Right renal pelvis (tissue), 4 donors: ENCODE measurements around the gene LDB2. TPM values are rescaled to one million over a fixed set of nuclear protein-coding genes. Genes with fewer than 3 reads are reported as not detected.
A peak's percentile ranks its signal among the peaks of the same experiment; 100 is the strongest.
"Not testable (repeated sequence)": the region's sequence is repeated elsewhere in the genome, so short reads cannot be mapped to it uniquely, and the experiment has no call there.

Experiments
- DNase-seq, 4 donors: peaks; one replicate each; pipeline ENCODE4 v3.0.0-alpha.2; 2013; ENCODE audit warnings: low read depth in 4 of 4, low spot score in 3 of 4, missing footprints in 1 of 4
- polyA plus RNA-seq, 4 donors: library from polyadenylated mRNA; unstranded; fragments of 120-200 nt; gene quantifications; one replicate each; pipeline ENCODE4 v1.2.1, GENCODE V29; 2013; ENCODE audit not compliant: insufficient read length in 4 of 4

LDB2 gene
- polyA plus RNA-seq, 4 donors, result 84.4 to 109 (median 108) TPM

GRCh38 chr4:16579866-16580265 lies 318.6 kb downstream of the LDB2 start:
- DNase-seq, result no peak

- no peak for DNase-seq
Observed at GRCh38 chr4:16577177-16577576, 321.3 kb downstream of the LDB2 start.

DNA sequence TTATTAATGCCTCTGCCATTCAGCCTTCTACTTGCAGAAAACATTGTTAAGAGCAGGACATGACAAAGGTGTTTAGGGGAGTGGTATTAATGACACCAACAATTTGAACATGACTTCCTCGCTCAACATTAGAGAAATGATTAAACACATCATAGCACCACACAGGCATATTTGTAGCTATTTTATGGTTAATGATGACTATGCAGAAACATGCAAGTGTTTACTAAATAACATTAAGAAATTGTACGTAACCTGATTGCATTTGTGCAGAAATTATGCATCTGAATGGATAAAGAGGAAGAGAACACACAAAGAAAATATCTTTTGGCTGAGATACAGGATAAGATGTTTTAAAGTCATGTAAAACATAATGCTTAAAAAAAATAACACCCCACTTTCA lies 323.5 kb downstream of the LDB2 start:
- no peak for DNase-seq

DNA sequence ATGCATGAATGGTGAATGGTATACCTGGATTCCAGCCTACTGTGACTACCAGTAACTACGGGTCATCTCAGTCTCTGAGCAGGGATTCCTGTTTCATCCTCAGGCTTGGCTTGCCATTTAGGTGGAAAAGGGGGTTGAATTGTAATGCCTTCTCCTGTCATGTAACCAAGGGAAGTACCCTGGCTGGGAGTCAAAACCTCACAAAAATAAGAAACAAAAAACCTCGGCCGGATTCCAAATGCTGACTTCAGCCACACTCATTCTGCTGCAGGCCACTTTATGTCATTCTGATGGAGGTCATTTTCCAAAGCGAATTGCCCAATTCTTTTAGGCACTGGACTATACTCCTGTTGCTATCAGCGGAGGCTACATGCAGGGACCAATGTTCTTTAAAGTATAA lies 324.7 kb downstream of the LDB2 start:
- no peak for DNase-seq

GRCh38 chr4:16573206-16573605 lies 325.2 kb downstream of the LDB2 start:
- no peak for DNase-seq

- no peak for DNase-seq
Observed at GRCh38 chr4:16572631-16573030, 325.8 kb downstream of the LDB2 start.

DNA sequence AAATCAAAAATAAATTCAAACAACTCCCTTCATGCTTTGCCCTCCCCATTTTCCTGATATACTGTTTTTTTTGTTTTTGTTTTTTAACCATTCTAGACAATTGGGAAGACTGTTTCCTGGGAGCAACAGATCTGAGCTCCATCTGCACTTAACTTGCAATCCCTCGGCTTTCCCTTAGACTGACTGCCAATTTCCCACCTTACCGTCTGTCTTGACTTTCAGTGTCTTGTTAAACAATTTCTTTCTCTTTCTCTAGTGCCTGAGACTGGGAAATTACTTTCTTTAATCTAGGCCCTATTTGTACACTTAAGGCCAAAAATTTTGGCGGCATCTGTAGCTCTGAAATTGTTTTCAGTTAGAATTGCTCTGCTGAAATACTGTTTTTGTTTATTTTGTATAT lies 326.3 kb downstream of the LDB2 start:
- DNase-seq, result no peak

DNA sequence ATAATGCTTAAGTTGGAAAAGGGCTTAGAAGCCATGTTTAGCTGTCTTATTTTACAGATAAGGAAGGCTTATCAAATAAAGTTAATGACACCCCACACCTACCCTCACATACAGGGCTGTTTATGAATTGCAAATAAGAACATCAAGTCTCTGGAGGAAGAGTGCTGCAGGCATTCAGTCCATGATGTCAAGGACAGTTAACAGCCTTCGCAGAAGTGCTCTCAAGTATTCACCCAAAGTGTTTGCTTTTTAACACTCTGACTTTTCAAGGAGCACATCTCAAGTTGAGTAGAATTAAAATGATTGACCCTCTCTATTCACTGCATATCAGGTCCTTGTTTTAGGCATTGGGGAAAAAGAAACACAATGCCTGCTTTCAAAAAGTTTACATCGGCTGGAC lies 328.7 kb downstream of the LDB2 start:
- no peak for DNase-seq

- not testable (repeated sequence) for DNase-seq
Observed at GRCh38 chr4:16557316-16557715, 341.1 kb downstream of the LDB2 start.

GRCh38 chr4:16555156-16555555 lies 343.3 kb downstream of the LDB2 start:
- no peak for DNase-seq

GRCh38 chr4:16550531-16550930 lies 347.9 kb downstream of the LDB2 start:
- DNase-seq, result no peak

DNA sequence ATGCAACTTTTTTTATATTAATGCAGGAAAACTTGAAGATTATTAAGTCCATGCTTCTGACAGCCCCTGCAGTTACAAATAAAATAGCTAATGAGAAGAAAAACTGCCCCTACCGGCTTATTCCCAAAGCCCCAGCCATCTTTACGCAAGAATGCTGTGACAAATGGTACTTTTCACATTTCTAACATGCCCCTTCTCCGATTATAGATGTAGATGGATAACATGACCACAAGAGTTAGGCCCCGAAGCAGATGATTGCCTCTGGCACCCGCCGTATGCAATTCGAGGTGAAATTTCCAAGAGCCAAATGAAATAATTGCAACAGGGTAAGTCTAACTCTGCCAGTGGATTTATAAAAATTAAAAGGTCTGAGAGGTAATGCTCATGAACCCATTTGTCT lies 352.8 kb downstream of the LDB2 start:
- no peak for DNase-seq

- DNase-seq, result no peak
Observed at GRCh38 chr4:16544869-16545268, 353.6 kb downstream of the LDB2 start.

- DNase-seq, result peak; percentile 14 to 41 (median 34)
Observed at GRCh38 chr4:16544251-16544721, 354.2 kb downstream of the LDB2 start.

GRCh38 chr4:16537926-16538325 lies 360.5 kb downstream of the LDB2 start:
- DNase-seq, result no peak

DNA sequence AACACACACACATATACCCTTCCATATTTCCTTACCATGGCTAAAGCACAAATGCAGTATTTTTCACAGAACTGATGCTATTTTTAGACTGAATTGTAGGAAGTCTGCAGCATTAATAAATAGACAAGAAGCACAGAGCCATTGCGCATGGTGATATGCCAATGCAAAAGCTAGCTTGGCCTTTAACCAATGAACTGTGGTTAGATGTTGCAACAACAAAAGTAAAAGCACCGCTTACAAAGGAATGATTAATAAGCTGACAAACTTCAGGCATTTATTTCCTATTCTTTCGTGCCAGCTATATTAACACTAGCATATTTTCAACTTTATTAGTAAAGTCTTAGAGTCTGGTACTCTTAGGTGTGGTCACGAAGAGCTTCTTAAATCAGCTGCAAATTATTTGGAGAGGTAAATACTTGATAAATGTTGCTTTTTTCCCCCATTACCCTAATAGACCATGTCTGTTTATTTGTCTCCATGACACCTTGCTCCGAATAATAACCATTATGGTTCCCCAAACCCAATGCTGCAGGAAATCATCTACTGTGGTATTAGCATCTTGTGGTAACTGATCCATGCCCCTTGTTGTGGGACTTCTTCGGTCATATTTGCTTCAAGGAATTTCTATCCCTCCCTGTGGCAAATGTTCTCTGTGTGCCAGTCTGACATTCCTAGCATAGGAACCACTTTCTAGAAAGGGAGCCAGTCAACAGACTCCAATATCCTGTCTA lies 366.0 kb downstream of the LDB2 start:
- no peak for DNase-seq

DNA sequence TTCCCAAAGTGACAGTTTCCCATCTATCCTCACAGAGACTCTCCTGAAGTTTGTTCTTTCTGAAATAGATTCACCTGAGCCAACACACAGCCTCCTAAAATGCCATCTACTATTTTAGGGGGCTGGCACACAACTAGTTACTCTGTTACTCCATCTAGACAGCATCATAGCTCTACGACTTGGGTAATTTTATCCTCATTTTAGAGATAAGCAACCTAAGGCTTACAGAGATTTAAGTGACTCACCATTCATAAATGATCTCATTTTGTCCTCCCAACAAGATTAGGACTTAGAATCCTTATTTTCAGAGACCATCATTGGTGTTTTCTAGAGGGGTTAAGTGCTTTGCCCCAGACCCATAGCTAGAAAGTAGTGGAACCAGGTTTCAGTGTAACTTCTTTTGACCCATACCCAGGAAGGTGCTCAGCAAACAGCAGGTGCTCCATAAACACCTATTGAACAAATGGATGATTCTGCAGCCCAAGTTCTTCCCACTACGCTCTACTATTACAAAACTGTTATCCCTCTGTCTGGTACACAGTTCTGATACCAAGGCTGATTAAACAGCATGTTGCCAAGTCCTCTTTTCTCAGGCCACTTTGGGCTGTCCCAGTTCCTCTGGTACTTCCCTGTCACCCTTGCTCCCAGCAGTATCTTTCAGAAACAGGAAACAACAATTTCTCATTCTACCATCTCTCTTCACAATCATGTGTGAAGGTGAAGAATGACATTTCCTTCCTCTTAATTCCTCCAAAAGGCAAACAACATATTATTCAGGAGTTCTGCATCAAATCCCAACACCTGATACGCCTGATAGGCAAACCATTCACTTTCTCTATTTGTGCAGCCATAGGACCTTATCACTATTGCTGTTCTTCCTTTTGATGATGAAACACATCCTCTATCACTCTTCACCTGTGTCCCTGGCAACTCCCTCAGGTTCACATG lies 367.5 kb downstream of the LDB2 start:
- no peak for DNase-seq

DNA sequence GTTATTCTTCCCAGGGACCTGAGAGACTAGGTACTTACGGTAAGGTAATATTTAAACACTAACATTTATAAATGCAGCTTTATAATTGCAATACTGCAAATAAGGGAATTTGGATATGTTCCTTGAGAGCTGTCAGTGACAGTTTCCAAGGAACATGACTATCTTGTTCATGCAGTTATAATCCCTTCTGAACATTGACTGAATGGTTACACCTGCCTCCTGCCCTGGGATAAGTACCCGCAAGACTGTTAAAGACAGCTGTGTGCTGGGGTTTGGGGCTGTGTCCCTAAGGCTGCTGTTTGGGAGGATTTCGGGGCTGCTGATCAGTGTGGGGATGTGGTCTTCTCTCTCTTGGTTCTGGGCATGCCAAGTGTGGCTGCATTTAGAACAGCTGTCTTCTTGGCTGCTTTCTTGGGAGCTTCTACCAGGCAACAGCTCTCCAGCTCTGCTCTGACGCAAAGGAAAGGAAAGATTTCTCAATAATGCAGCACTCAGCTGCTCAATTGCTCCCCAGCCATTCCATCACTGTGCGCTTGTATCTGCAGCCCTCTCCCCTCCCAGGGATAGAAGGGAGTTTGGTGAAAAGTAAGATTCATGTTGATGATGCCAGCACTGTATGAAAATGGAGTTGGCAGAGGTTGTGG lies 373.4 kb downstream of the LDB2 start:
- no peak for DNase-seq

DNA sequence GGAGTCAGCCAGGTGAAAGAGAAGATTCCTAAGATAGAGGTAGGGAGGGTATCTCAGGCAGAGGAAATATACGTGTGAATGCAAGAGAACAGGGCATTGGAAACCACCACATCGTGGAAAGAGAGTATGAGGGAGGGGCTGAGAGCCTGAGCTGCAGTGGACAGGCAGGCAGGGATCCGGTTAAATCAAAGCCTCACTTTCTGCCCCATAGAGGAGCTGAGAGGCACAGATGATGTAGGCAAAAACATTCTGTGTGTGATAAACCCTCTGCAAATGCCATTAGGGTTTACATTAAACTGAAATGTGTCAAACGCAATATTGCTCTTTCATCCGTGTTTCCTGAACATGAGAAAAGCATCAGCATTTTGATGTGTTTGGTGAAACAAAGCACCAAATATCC lies 374.0 kb downstream of the LDB2 start:
- DNase-seq, result no peak

GRCh38 chr4:16523526-16523925 lies 374.9 kb downstream of the LDB2 start:
- DNase-seq, result not testable (repeated sequence)
